IPS-11a (cell line): ENCODE results near the gene TAP1.

ENCODE experiments used
- H3K4me3 ChIP-seq: one replicate; pipeline ENCODE4 v1.5.1; 2013; ENCODE audit warnings: low read depth, low read length, control low read depth

The TAP1 gene

GRCh38 chr6:32840604-32841246 lies 12.8 kb downstream of the TAP1 start:
- no peak overlapping the region for H3K4me3 ChIP-seq

GRCh38 chr6:32839356-32839755 lies 14.1 kb downstream of the TAP1 start:
- H3K4me3 ChIP-seq, result no peak overlapping the region

- H3K4me3 ChIP-seq, result peak within 1 kb of the TSS; percentile 73
These were observed 15.2 kb downstream of the TAP1 start, which contains the start of gene TAP2 for GRCh38 chr6:32838114-32838958. TSS of gene TAP2 (minus strand) at chr6:32838739. CDS start at chr6:32838233, 506 bp downstream.

GRCh38 chr6:32837651-32838113 lies 15.8 kb downstream of the TAP1 start:
- H3K4me3 ChIP-seq, result peak overlapping the region; percentile 73

GRCh38 chr6:32836873-32837272 lies 16.6 kb downstream of the TAP1 start:
- no peak overlapping the region for H3K4me3 ChIP-seq

GRCh38 chr6:32835167-32835893 lies 18.2 kb downstream of the TAP1 start:
- no peak overlapping the region for H3K4me3 ChIP-seq

- H3K4me3 ChIP-seq, result no peak overlapping the region
These were observed 19.8 kb downstream of the TAP1 start for GRCh38 chr6:32833664-32834063.

- H3K4me3 ChIP-seq, result no peak overlapping the region
These were observed 21.0 kb downstream of the TAP1 start for GRCh38 chr6:32832535-32832934.

GRCh38 chr6:32830936-32831335 lies 22.6 kb downstream of the TAP1 start:
- H3K4me3 ChIP-seq, result no peak overlapping the region

- no peak overlapping the region for H3K4me3 ChIP-seq
These were observed 23.5 kb downstream of the TAP1 start for GRCh38 chr6:32830017-32830416.

- no peak overlapping the region for H3K4me3 ChIP-seq
These were observed 24.0 kb downstream of the TAP1 start for GRCh38 chr6:32829495-32829894.

GRCh38 chr6:32827025-32827424 lies 26.5 kb downstream of the TAP1 start:
- H3K4me3 ChIP-seq, result no peak overlapping the region

- no peak overlapping the region for H3K4me3 ChIP-seq
These were observed 27.5 kb downstream of the TAP1 start for GRCh38 chr6:32825966-32826365.

- H3K4me3 ChIP-seq, result no peak overlapping the region
These were observed 33.8 kb downstream of the TAP1 start for GRCh38 chr6:32819729-32820128.

- no peak overlapping the region for H3K4me3 ChIP-seq
These were observed 34.6 kb downstream of the TAP1 start for GRCh38 chr6:32818867-32819266.

- H3K4me3 ChIP-seq, result no peak within 1 kb of the TSS
These were observed 36.7 kb downstream of the TAP1 start, which contains the start of gene HLA-DOB for GRCh38 chr6:32816746-32817204. TSS of gene HLA-DOB (minus strand) at chr6:32817002. CDS start at chr6:32816951, 51 bp downstream.

- no peak overlapping the region for H3K4me3 ChIP-seq
These were observed 37.5 kb downstream of the TAP1 start for GRCh38 chr6:32815996-32816395.

- no peak overlapping the region for H3K4me3 ChIP-seq
These were observed 38.4 kb downstream of the TAP1 start for GRCh38 chr6:32815115-32815514.

- H3K4me3 ChIP-seq, result no peak overlapping the region
These were observed 39.4 kb downstream of the TAP1 start for GRCh38 chr6:32814145-32814544.

GRCh38 chr6:32809171-32809570 lies 44.3 kb downstream of the TAP1 start:
- no peak overlapping the region for H3K4me3 ChIP-seq

GRCh38 chr6:32807020-32807580 lies 46.4 kb downstream of the TAP1 start:
- no peak overlapping the region for H3K4me3 ChIP-seq
